Measurements from ENCODE around the gene C1orf232.

The C1orf232 gene

GRCh38 chr1:26184086-26184485 is 15.3 kb upstream of the C1orf232 start:
- Histone ChIP-seq H2BK5ac (ENCODE audit: low read length) (no peak overlapping the region), H3K27me3 (ENCODE audit: insufficient read depth, low read length, poor library complexity) (no peaks in the 10 kb centered on the region), H3K56ac (ENCODE audit: low read length) (no peak overlapping the region), H3K4me3 (ENCODE audit: low read length) (no peak overlapping the region), H4K8ac (ENCODE audit: low read depth, low read length) (no peak overlapping the region), H3K27ac (ENCODE audit: low read depth, low read length) (no peak overlapping the region), H3K79me1 (ENCODE audit: low read length) (no peaks in the 10 kb centered on the region), H3K18ac (ENCODE audit: low read length) (no peak overlapping the region), H2BK120ac (ENCODE audit: low read depth, low read length) (no peak overlapping the region), H4K5ac (ENCODE audit: low read length) (no peak overlapping the region), H3K36me3 (ENCODE audit: control insufficient read depth, insufficient read depth, low read length) (no peaks in the 10 kb centered on the region), H3K4me1 (ENCODE audit: control insufficient read depth, low read depth, low read length) (no peaks in the 10 kb centered on the region), H3K23ac (ENCODE audit: low read length) (no peak overlapping the region), H3K9ac (ENCODE audit: low read length) (no peak overlapping the region), H3K4me2 (ENCODE audit: low read length) (no peak overlapping the region), H2BK15ac (replicated peaks; ENCODE audit: low read depth) (no peak overlapping the region), H3K4ac (ENCODE audit: low read depth, low read length) (no peak overlapping the region), H3K79me2 (ENCODE audit: control insufficient read depth, insufficient read depth, low read length) (no peaks in the 10 kb centered on the region), H2AK5ac (ENCODE audit: low read length) (no peak overlapping the region)
- no CpG with 5 or more reads among the region's 7 CpGs for WGBS (ENCODE audit: extremely low coverage, insufficient coverage, low lambda C conversion rate)
- DNase-seq = no peak

- H3K36me3 ChIP-seq (ENCODE audit: control insufficient read depth, insufficient read depth, low read length) = no peaks in the 10 kb centered on the region
- no peak overlapping the region for H4K5ac ChIP-seq (ENCODE audit: low read length)
- H3K18ac ChIP-seq (ENCODE audit: low read length) = no peak overlapping the region
- H3K79me1 ChIP-seq (ENCODE audit: low read length) = no peaks in the 10 kb centered on the region
- no peaks in the 10 kb centered on the region for H3K27me3 ChIP-seq (ENCODE audit: insufficient read depth, low read length, poor library complexity)
- no peak overlapping the region for H2AK5ac ChIP-seq (ENCODE audit: low read length)
- H3K9ac ChIP-seq (ENCODE audit: low read length) = no peak overlapping the region
- H3K4me2 ChIP-seq (ENCODE audit: low read length) = no peak overlapping the region
- H2BK5ac ChIP-seq (ENCODE audit: low read length) = no peak overlapping the region
- no peak overlapping the region for H3K56ac ChIP-seq (ENCODE audit: low read length)
- no peak overlapping the region for H2BK120ac ChIP-seq (ENCODE audit: low read depth, low read length)
- H3K4me3 ChIP-seq (ENCODE audit: low read length) = no peak overlapping the region
- no peaks in the 10 kb centered on the region for H3K4me1 ChIP-seq (ENCODE audit: control insufficient read depth, low read depth, low read length)
- no peak overlapping the region for H3K4ac ChIP-seq (ENCODE audit: low read depth, low read length)
- no peak overlapping the region for H2BK15ac ChIP-seq (replicated peaks; ENCODE audit: low read depth)
- no peak for DNase-seq
- no peak overlapping the region for H3K27ac ChIP-seq (ENCODE audit: low read depth, low read length)
- no peak overlapping the region for H4K8ac ChIP-seq (ENCODE audit: low read depth, low read length)
- H3K79me2 ChIP-seq (ENCODE audit: control insufficient read depth, insufficient read depth, low read length) = no peaks in the 10 kb centered on the region
- H3K23ac ChIP-seq (ENCODE audit: low read length) = no peak overlapping the region
- no CpG with 5 or more reads among the region's 7 CpGs for WGBS (ENCODE audit: extremely low coverage, insufficient coverage, low lambda C conversion rate)
These were observed 13.6 kb upstream of the C1orf232 start for GRCh38 chr1:26182383-26182696.

- Histone ChIP-seq H3K18ac (ENCODE audit: low read length) (no peak overlapping the region), H3K4me2 (ENCODE audit: low read length) (no peak overlapping the region), H2BK5ac (ENCODE audit: low read length) (no peak overlapping the region), H2AK5ac (ENCODE audit: low read length) (no peak overlapping the region), H3K4me1 (ENCODE audit: control insufficient read depth, low read depth, low read length) (no peaks in the 10 kb centered on the region), H3K23ac (ENCODE audit: low read length) (no peak overlapping the region), H3K4me3 (ENCODE audit: low read length) (no peak overlapping the region), H3K9ac (ENCODE audit: low read length) (no peak overlapping the region), H3K79me1 (ENCODE audit: low read length) (no peaks in the 10 kb centered on the region), H3K79me2 (ENCODE audit: control insufficient read depth, insufficient read depth, low read length) (no peaks in the 10 kb centered on the region), H2BK15ac (replicated peaks; ENCODE audit: low read depth) (no peak overlapping the region), H3K36me3 (ENCODE audit: control insufficient read depth, insufficient read depth, low read length) (no peaks in the 10 kb centered on the region), H3K27me3 (ENCODE audit: insufficient read depth, low read length, poor library complexity) (no peaks in the 10 kb centered on the region), H3K27ac (ENCODE audit: low read depth, low read length) (no peak overlapping the region), H3K56ac (ENCODE audit: low read length) (no peak overlapping the region), H3K4ac (ENCODE audit: low read depth, low read length) (no peak overlapping the region), H4K5ac (ENCODE audit: low read length) (no peak overlapping the region), H4K8ac (ENCODE audit: low read depth, low read length) (no peak overlapping the region), H2BK120ac (ENCODE audit: low read depth, low read length) (no peak overlapping the region)
- DNase-seq = no peak
- no CpG with 5 or more reads among the region's 9 CpGs for WGBS (ENCODE audit: extremely low coverage, insufficient coverage, low lambda C conversion rate)
These were observed 13.0 kb upstream of the C1orf232 start for GRCh38 chr1:26181586-26182382.

GRCh38 chr1:26180010-26180506 is 11.3 kb upstream of the C1orf232 start:
- Histone ChIP-seq H4K8ac (ENCODE audit: low read depth, low read length) (no peak overlapping the region), H3K79me2 (ENCODE audit: control insufficient read depth, insufficient read depth, low read length) (no peaks in the 10 kb centered on the region), H3K4me3 (ENCODE audit: low read length) (no peak overlapping the region), H4K5ac (ENCODE audit: low read length) (no peak overlapping the region), H3K36me3 (ENCODE audit: control insufficient read depth, insufficient read depth, low read length) (no peaks in the 10 kb centered on the region), H3K27me3 (ENCODE audit: insufficient read depth, low read length, poor library complexity) (no peaks in the 10 kb centered on the region), H2BK15ac (replicated peaks; ENCODE audit: low read depth) (no peak overlapping the region), H2AK5ac (ENCODE audit: low read length) (no peak overlapping the region), H3K56ac (ENCODE audit: low read length) (no peak overlapping the region), H3K18ac (ENCODE audit: low read length) (no peak overlapping the region), H3K27ac (ENCODE audit: low read depth, low read length) (no peak overlapping the region), H3K9ac (ENCODE audit: low read length) (no peak overlapping the region), H3K4me1 (ENCODE audit: control insufficient read depth, low read depth, low read length) (no peaks in the 10 kb centered on the region), H3K4ac (ENCODE audit: low read depth, low read length) (no peak overlapping the region), H2BK120ac (ENCODE audit: low read depth, low read length) (no peak overlapping the region), H3K23ac (ENCODE audit: low read length) (no peak overlapping the region), H3K79me1 (ENCODE audit: low read length) (no peaks in the 10 kb centered on the region), H3K4me2 (ENCODE audit: low read length) (no peak overlapping the region), H2BK5ac (ENCODE audit: low read length) (no peak overlapping the region)
- DNase-seq = no peak
- WGBS (ENCODE audit: extremely low coverage, insufficient coverage, low lambda C conversion rate) = no CpG with 5 or more reads among the region's 4 CpGs

- no peak within 1 kb of the TSS for H2BK15ac ChIP-seq (replicated peaks; ENCODE audit: low read depth)
- no peak within 1 kb of the TSS for H3K23ac ChIP-seq (ENCODE audit: low read length)
- H3K79me2 ChIP-seq (ENCODE audit: control insufficient read depth, insufficient read depth, low read length) = no peaks in the 10 kb centered on the region
- H4K5ac ChIP-seq (ENCODE audit: low read length) = no peak within 1 kb of the TSS
- peak within 1 kb of the TSS; percentile 22 for H3K18ac ChIP-seq (ENCODE audit: low read length)
- no peaks in the 10 kb centered on the region for H3K4me1 ChIP-seq (ENCODE audit: control insufficient read depth, low read depth, low read length)
- H2BK120ac ChIP-seq (ENCODE audit: low read depth, low read length) = no peak within 1 kb of the TSS
- no peak within 1 kb of the TSS for H4K8ac ChIP-seq (ENCODE audit: low read depth, low read length)
- WGBS (ENCODE audit: extremely low coverage, insufficient coverage, low lambda C conversion rate) = no CpG with 5 or more reads among the region's 21 CpGs
- H3K4me3 ChIP-seq (ENCODE audit: low read length) = peak within 1 kb of the TSS; percentile 34
- H3K27me3 ChIP-seq (ENCODE audit: insufficient read depth, low read length, poor library complexity) = no peaks in the 10 kb centered on the region
- H3K56ac ChIP-seq (ENCODE audit: low read length) = peak within 1 kb of the TSS; percentile 87
- H3K36me3 ChIP-seq (ENCODE audit: control insufficient read depth, insufficient read depth, low read length) = no peaks in the 10 kb centered on the region
- H3K4ac ChIP-seq (ENCODE audit: low read depth, low read length) = peak within 1 kb of the TSS; percentile 66
- peak within 1 kb of the TSS; percentile 59 for H3K9ac ChIP-seq (ENCODE audit: low read length)
- no peak within 1 kb of the TSS for H2BK5ac ChIP-seq (ENCODE audit: low read length)
- DNase-seq = peak; percentile 97
- H2AK5ac ChIP-seq (ENCODE audit: low read length) = no peak within 1 kb of the TSS
- H3K4me2 ChIP-seq (ENCODE audit: low read length) = peak within 1 kb of the TSS; percentile 62
- no peak within 1 kb of the TSS for H3K27ac ChIP-seq (ENCODE audit: low read depth, low read length)
- H3K79me1 ChIP-seq (ENCODE audit: low read length) = no peaks in the 10 kb centered on the region
These were observed 8.5 kb upstream of the C1orf232 start, which contains the start of gene CNKSR1 for GRCh38 chr1:26177182-26177684. Gene CNKSR1 (plus strand): TSS chr1:26177491. CDS start chr1:26177548, 57 bp downstream.
